ENCODE results near the gene GPR143.

GPR143 gene

DNA sequence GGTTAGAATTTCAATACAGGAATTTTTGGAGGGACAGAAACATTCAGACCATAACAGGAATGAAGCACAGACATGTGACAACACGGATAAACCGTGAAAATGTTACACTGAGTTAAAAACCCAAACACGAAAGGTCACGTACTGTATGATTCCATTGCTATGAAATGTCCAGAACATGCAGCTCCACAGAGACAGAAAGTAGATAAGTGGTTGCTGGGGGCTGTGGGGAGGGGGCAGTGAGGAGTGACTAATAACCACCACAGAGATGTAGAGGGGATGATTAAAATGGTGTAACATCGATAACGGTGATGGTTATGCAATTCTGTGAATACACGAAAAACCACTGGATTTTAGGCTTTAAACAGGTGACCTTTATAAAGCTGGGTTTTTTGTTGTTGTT is 8.3 kb downstream of the GPR143 start:
- H3K9ac ChIP-seq (ENCODE audit: low read depth, low read length), result no peak overlapping the region
- H3K27ac ChIP-seq (ENCODE audit: low read length), result no peak overlapping the region
- H2AFZ ChIP-seq (ENCODE audit: low read depth, low read length), result no peak overlapping the region
- TF ChIP-seq, protein P1, sequence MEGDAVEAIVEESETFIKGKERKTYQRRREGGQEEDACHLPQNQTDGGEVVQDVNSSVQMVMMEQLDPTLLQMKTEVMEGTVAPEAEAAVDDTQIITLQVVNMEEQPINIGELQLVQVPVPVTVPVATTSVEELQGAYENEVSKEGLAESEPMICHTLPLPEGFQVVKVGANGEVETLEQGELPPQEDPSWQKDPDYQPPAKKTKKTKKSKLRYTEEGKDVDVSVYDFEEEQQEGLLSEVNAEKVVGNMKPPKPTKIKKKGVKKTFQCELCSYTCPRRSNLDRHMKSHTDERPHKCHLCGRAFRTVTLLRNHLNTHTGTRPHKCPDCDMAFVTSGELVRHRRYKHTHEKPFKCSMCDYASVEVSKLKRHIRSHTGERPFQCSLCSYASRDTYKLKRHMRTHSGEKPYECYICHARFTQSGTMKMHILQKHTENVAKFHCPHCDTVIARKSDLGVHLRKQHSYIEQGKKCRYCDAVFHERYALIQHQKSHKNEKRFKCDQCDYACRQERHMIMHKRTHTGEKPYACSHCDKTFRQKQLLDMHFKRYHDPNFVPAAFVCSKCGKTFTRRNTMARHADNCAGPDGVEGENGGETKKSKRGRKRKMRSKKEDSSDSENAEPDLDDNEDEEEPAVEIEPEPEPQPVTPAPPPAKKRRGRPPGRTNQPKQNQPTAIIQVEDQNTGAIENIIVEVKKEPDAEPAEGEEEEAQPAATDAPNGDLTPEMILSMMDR (IDR thresholded peaks at IDR 0.05; ENCODE audit: borderline replicate concordance, extremely low read depth, low read length, poor library complexity, severe bottlenecking), result no peak
- TF ChIP-seq EZH2 (IDR thresholded peaks at IDR 0.05; ENCODE audit: borderline replicate concordance, low read depth, low read length, severe bottlenecking), result no peak
- no peaks in the 10 kb centered on the region for H3K36me3 ChIP-seq (ENCODE audit: insufficient read depth, low read length)
- no peaks in the 10 kb centered on the region for H3K4me1 ChIP-seq (ENCODE audit: insufficient read depth, low read length)
- no peaks in the 10 kb centered on the region for H4K20me1 ChIP-seq (ENCODE audit: insufficient read depth, low read length)
- DNase-seq (no peak), ATAC-seq (ENCODE audit: insufficient read depth, low read depth) (no peak)
- no peaks in the 10 kb centered on the region for H3K79me2 ChIP-seq (ENCODE audit: insufficient read depth, low read length)
- H3K4me3 ChIP-seq (ENCODE audit: low read depth in 1 of 2, low read length in 2 of 2), result no peak overlapping the region
- H3K4me2 ChIP-seq (ENCODE audit: insufficient read depth, low read length), result no peak overlapping the region
- no peaks in the 10 kb centered on the region for H3K27me3 ChIP-seq (ENCODE audit: insufficient read depth, low read length, poor library complexity)
- no peaks in the 10 kb centered on the region for H3K9me3 ChIP-seq (ENCODE audit: insufficient read depth, low read length, severe bottlenecking)

DNA sequence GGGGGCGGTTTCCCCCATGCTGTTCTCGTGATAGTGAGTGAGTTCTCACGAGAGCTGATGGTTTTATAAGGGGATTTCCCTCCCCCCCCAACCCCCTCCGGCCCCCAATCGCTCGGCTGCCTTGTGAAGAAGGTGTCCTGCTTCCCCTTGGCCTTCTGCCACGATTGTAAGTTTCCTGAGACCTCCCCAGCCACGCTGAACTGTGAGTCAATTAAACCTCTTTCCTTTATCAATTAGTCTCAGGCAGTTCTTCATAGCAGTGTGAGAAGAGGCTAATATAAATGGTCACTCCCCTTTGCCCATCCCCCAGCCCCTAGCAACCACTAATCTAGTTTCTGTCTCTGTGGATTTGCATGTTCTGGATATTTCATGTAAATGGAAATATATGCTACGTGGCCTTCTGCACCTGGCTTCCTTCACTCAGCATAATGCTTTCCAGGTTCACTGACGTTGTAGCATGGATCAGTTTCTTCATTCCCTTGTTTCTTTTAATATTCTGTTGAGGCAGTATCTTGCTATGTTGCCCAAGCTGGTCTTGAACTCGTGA is 16.4 kb downstream of the GPR143 start:
- peaks cover 5% of the 10 kb centered on the region for H3K4me1 ChIP-seq (ENCODE audit: insufficient read depth, low read length)
- no peak for TF ChIP-seq EZH2 (IDR thresholded peaks at IDR 0.05; ENCODE audit: borderline replicate concordance, low read depth, low read length, severe bottlenecking)
- TF ChIP-seq, protein P1 (IDR thresholded peaks at IDR 0.05; ENCODE audit: borderline replicate concordance, extremely low read depth, low read length, poor library complexity, severe bottlenecking), result no peak
- no peak overlapping the region for H3K4me2 ChIP-seq (ENCODE audit: insufficient read depth, low read length)
- no peaks in the 10 kb centered on the region for H3K9me3 ChIP-seq (ENCODE audit: insufficient read depth, low read length, severe bottlenecking)
- H3K4me3 ChIP-seq (ENCODE audit: low read depth in 1 of 2, low read length in 2 of 2), result no peak overlapping the region
- no peaks in the 10 kb centered on the region for H3K27me3 ChIP-seq (ENCODE audit: insufficient read depth, low read length, poor library complexity)
- no peak overlapping the region for H2AFZ ChIP-seq (ENCODE audit: low read depth, low read length)
- no peaks in the 10 kb centered on the region for H3K36me3 ChIP-seq (ENCODE audit: insufficient read depth, low read length)
- ATAC-seq (ENCODE audit: insufficient read depth, low read depth) (no peak), DNase-seq (no peak)
- no peaks in the 10 kb centered on the region for H3K79me2 ChIP-seq (ENCODE audit: insufficient read depth, low read length)
- no peak overlapping the region for H3K27ac ChIP-seq (ENCODE audit: low read length)
- no peaks in the 10 kb centered on the region for H4K20me1 ChIP-seq (ENCODE audit: insufficient read depth, low read length)
- no peak overlapping the region for H3K9ac ChIP-seq (ENCODE audit: low read depth, low read length)

DNA sequence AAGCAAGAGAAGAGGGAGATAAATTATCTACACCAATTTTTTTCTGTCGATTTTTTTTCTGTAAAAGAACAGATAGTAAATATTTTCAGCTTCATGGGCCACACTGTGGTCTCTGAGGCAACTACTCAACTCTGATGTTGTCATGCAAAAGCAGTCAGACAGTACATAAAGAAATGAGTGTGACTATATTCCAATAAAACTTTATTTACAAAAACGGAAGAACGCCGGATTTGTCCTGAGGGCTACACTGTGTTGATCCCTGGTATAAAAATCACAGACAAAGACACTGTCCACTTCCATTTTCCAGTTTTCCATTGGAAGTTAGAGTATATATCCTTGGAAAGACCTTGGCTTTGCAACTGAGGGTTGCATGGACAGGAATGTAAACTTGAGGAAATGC is 18.0 kb downstream of the GPR143 start:
- Histone ChIP-seq H4K20me1 (ENCODE audit: insufficient read depth, low read length) (no peaks in the 10 kb centered on the region), H3K4me1 (ENCODE audit: insufficient read depth, low read length) (peaks cover 5% of the 10 kb centered on the region), H3K9me3 (ENCODE audit: insufficient read depth, low read length, severe bottlenecking) (no peaks in the 10 kb centered on the region), H3K27me3 (ENCODE audit: insufficient read depth, low read length, poor library complexity) (no peaks in the 10 kb centered on the region), H3K27ac (ENCODE audit: low read length) (no peak overlapping the region), H3K9ac (ENCODE audit: low read depth, low read length) (no peak overlapping the region), H3K79me2 (ENCODE audit: insufficient read depth, low read length) (no peaks in the 10 kb centered on the region), H2AFZ (ENCODE audit: low read depth, low read length) (no peak overlapping the region), H3K4me2 (ENCODE audit: insufficient read depth, low read length) (no peak overlapping the region), H3K36me3 (ENCODE audit: insufficient read depth, low read length) (no peaks in the 10 kb centered on the region), H3K4me3 (ENCODE audit: low read depth in 1 of 2, low read length in 2 of 2) (no peak overlapping the region)
- DNase-seq, result no peak
- no peak for TF ChIP-seq EZH2 (IDR thresholded peaks at IDR 0.05; ENCODE audit: borderline replicate concordance, low read depth, low read length, severe bottlenecking)
- TF ChIP-seq, protein P1 (IDR thresholded peaks at IDR 0.05; ENCODE audit: borderline replicate concordance, extremely low read depth, low read length, poor library complexity, severe bottlenecking), result no peak
- ATAC-seq (ENCODE audit: insufficient read depth, low read depth), result no peak
